ENCODE measurements around the gene SLC5A10.
A peak's percentile ranks its signal among the peaks of the same experiment; 100 is the strongest.
"Not testable (repeated sequence)": the region's sequence is repeated elsewhere in the genome, so short reads cannot be mapped to it uniquely, and the experiment has no call there.

SLC5A10 gene

GRCh38 chr17:18947866-18948265 is 4.1 kb upstream of the SLC5A10 start:
- no peak for DNase-seq (ENCODE audit: low read depth)

- no peak for DNase-seq (ENCODE audit: low read depth)
Measured at GRCh38 chr17:18948476-18949006, 3.4 kb upstream of the SLC5A10 start.

GRCh38 chr17:18949566-18949965 is 2.4 kb upstream of the SLC5A10 start:
- DNase-seq (ENCODE audit: low read depth): no peak

GRCh38 chr17:18950346-18950745 is 1.6 kb upstream of the SLC5A10 start:
- DNase-seq (ENCODE audit: low read depth): no peak

GRCh38 chr17:18950944-18951905 is 740 bp upstream of the SLC5A10 start:
- no peak for DNase-seq (ENCODE audit: low read depth)

GRCh38 chr17:18953231-18953728 is 1.3 kb downstream of the SLC5A10 start:
- no peak for DNase-seq (ENCODE audit: low read depth)

- no peak for DNase-seq (ENCODE audit: low read depth)
Measured at GRCh38 chr17:18954321-18954720, 2.4 kb downstream of the SLC5A10 start.

- DNase-seq (ENCODE audit: low read depth): no peak
Measured at GRCh38 chr17:18955009-18955408, 3.0 kb downstream of the SLC5A10 start.

- DNase-seq (ENCODE audit: low read depth): not testable (repeated sequence)
Measured at GRCh38 chr17:18956021-18956420, 4.1 kb downstream of the SLC5A10 start.

GRCh38 chr17:18956581-18956980 is 4.6 kb downstream of the SLC5A10 start:
- no peak for DNase-seq (ENCODE audit: low read depth)

- no peak for DNase-seq (ENCODE audit: low read depth)
Measured at GRCh38 chr17:18957831-18958230, 5.9 kb downstream of the SLC5A10 start.

- DNase-seq (ENCODE audit: low read depth): no peak
Measured at GRCh38 chr17:18958611-18959010, 6.6 kb downstream of the SLC5A10 start.

- no peak for DNase-seq (ENCODE audit: low read depth)
Measured at GRCh38 chr17:18959071-18959844, 7.3 kb downstream of the SLC5A10 start.

- DNase-seq (ENCODE audit: low read depth): no peak
Measured at GRCh38 chr17:18959845-18960240, 7.9 kb downstream of the SLC5A10 start.

- no peak for DNase-seq (ENCODE audit: low read depth)
Measured at GRCh38 chr17:18960241-18960665, 8.3 kb downstream of the SLC5A10 start.

- peak; percentile 69 for DNase-seq (ENCODE audit: low read depth)
Measured at GRCh38 chr17:18960803-18961511, 9.0 kb downstream of the SLC5A10 start.

GRCh38 chr17:18961634-18962493 is 9.9 kb downstream of the SLC5A10 start:
- no peak for DNase-seq (ENCODE audit: low read depth)

GRCh38 chr17:18962494-18962815 is 10.5 kb downstream of the SLC5A10 start:
- DNase-seq (ENCODE audit: low read depth): no peak

- DNase-seq (ENCODE audit: low read depth): no peak
Measured at GRCh38 chr17:18963126-18964017, 11.4 kb downstream of the SLC5A10 start.

- DNase-seq (ENCODE audit: low read depth): no peak
Measured at GRCh38 chr17:18964018-18964351, 12.0 kb downstream of the SLC5A10 start.

Measured in stimulated activated CD8-positive, alpha-beta memory T cell treated with anti-CD3 and anti-CD28 coated beads, Interleukin-7, amount 100 ng/mL, for 24 hours (primary cell).